HEK293 (cell line): ENCODE results near the gene MAP4K4.

Experiments used
- CTCF ChIA-PET: fragments of 350-600 bp; formaldehyde crosslinking; extraction: SDS; loops from one replicate; lab custom pipeline; 2021; ENCODE audit warnings: antibody characterized with exemption; lab: Yijun Ruan, JAX
- POLR2A ChIA-PET: fragments of 300-600 bp; formaldehyde crosslinking; extraction: SDS; loops from one replicate; lab custom pipeline; 2020; ENCODE audit warnings: antibody characterized with exemption, inconsistent platforms; lab: Yijun Ruan, JAX
- H3K27ac ChIP-seq: fragments of 200-500 bp; sonication (Bioruptor generic); 2 replicates; pipeline ENCODE4 v1.5.1; 2014; ENCODE audit warnings: low read depth, low read length, control low read depth, inconsistent platforms; ENCODE audit errors: extremely low read depth
- H3K36me3 ChIP-seq, 2 experiments: fragments of 200-500 bp in 1 of 2; sonication (Bioruptor generic) in 1 of 2; 1 replicate in 1 of 2; 2 replicates in 1 of 2; pipeline ENCODE4 v1.5.1; 2014 to 2017; ENCODE audit warnings: inconsistent platforms in 2 of 2, low read length in 2 of 2; ENCODE audit not compliant: control insufficient read depth in 2 of 2, insufficient read depth in 1 of 2
- H3K4me1 ChIP-seq: fragments of 200-500 bp; sonication (Bioruptor generic); 2 replicates; pipeline ENCODE4 v1.5.1; 2014; ENCODE audit warnings: mild to moderate bottlenecking, low read length, inconsistent platforms; ENCODE audit not compliant: control insufficient read depth, insufficient read depth
- H3K4me3 ChIP-seq: 2 replicates; pipeline ENCODE4 v1.5.1; 2011; ENCODE audit warnings: low read depth, mild to moderate bottlenecking, control low read depth, low read length, moderate library complexity
- H3K9me3 ChIP-seq: fragments of 200-500 bp; sonication (Bioruptor generic); 2 replicates; pipeline ENCODE4 v1.5.1; 2014; ENCODE audit warnings: low read depth, low read length, inconsistent platforms; ENCODE audit not compliant: control insufficient read depth, insufficient read depth
- GLIS1 ChIP-seq: fragments of 450-650 bp; formaldehyde crosslinking; IDR thresholded peaks from 2 replicates; pipeline ENCODE4 v1.5.1; 2016; ENCODE audit warnings: missing biosample characterization, missing genetic modification characterization
- HOXD13 ChIP-seq: sonication (generic); formaldehyde crosslinking; IDR thresholded peaks from 2 replicates; pipeline ENCODE4 v1.8.0; 2022; ENCODE audit warnings: missing genetic modification reagents, borderline replicate concordance
- KLF16 ChIP-seq: fragments of 450-650 bp; formaldehyde crosslinking; IDR thresholded peaks from 2 replicates; pipeline ENCODE4 v1.5.1; 2017; ENCODE audit warnings: missing biosample characterization, missing genetic modification characterization
- SETDB1 ChIP-seq: IDR thresholded peaks from one replicate; pipeline ENCODE4 v1.6.1; 2017; ENCODE audit warnings: mild to moderate bottlenecking, low read length, moderate library complexity, mixed read lengths; ENCODE audit not compliant: insufficient read length
- TCF7L2 ChIP-seq: IDR thresholded peaks from 2 replicates; pipeline ENCODE4 v1.6.1; 2011; ENCODE audit warnings: low read depth, mild to moderate bottlenecking, inconsistent platforms, low read length, moderate library complexity, borderline replicate concordance
- ZNF10 ChIP-seq: fragments of 450-650 bp; formaldehyde crosslinking; IDR thresholded peaks from 2 replicates; pipeline ENCODE4 v1.5.1; 2017; ENCODE audit warnings: missing biosample characterization, missing genetic modification characterization
- ZNF175 ChIP-seq: fragments of 450-650 bp; formaldehyde crosslinking; IDR thresholded peaks from 2 replicates; pipeline ENCODE4 v1.5.1; 2016; ENCODE audit warnings: missing biosample characterization, missing genetic modification characterization
- ZNF248 ChIP-seq: fragments of 450-650 bp; formaldehyde crosslinking; IDR thresholded peaks from 2 replicates; pipeline ENCODE4 v1.5.1; 2017; ENCODE audit warnings: missing biosample characterization, missing genetic modification characterization
- ZNF394 ChIP-seq: fragments of 450-650 bp; formaldehyde crosslinking; IDR thresholded peaks from 2 replicates; pipeline ENCODE4 v1.5.1; 2016; ENCODE audit warnings: missing biosample characterization, missing genetic modification characterization, mild to moderate bottlenecking, moderate library complexity, borderline replicate concordance
- ZNF530 ChIP-seq: fragments of 450-650 bp; formaldehyde crosslinking; IDR thresholded peaks from 2 replicates; pipeline ENCODE4 v1.5.1; 2016; ENCODE audit warnings: low read depth, missing biosample characterization, missing genetic modification characterization
- ZNF560 ChIP-seq: fragments of 450-650 bp; formaldehyde crosslinking; IDR thresholded peaks from 2 replicates; pipeline ENCODE4 v1.5.1; 2017; ENCODE audit warnings: missing biosample characterization, missing genetic modification characterization, borderline replicate concordance
- ZNF571 ChIP-seq: fragments of 450-650 bp; formaldehyde crosslinking; IDR thresholded peaks from 2 replicates; pipeline ENCODE4 v1.5.0; 2017; ENCODE audit warnings: missing biosample characterization, missing genetic modification characterization
- ZNF610 ChIP-seq: fragments of 450-650 bp; formaldehyde crosslinking; IDR thresholded peaks from 2 replicates; pipeline ENCODE4 v1.5.1; 2016; ENCODE audit warnings: missing biosample characterization, missing genetic modification characterization, borderline replicate concordance
- ZNF837 ChIP-seq: fragments of 450-650 bp; formaldehyde crosslinking; IDR thresholded peaks from 2 replicates; pipeline ENCODE4 v1.5.1; 2016; ENCODE audit warnings: missing biosample characterization, missing genetic modification characterization
- ZSCAN30 ChIP-seq: fragments of 450-650 bp; IDR thresholded peaks from 2 replicates; pipeline ENCODE4 v1.5.1; 2018; ENCODE audit warnings: missing biosample characterization, mild to moderate bottlenecking, missing genetic modification characterization, moderate library complexity
- ZXDB ChIP-seq: fragments of 450-650 bp; formaldehyde crosslinking; IDR thresholded peaks from 2 replicates; pipeline ENCODE4 v1.5.1; 2016; ENCODE audit warnings: missing biosample characterization, missing genetic modification characterization
- TF ChIP-seq, protein P1 (sequence below): fragments of 450-650 bp; formaldehyde crosslinking; IDR thresholded peaks from 2 replicates; pipeline ENCODE4 v1.5.1; 2016; ENCODE audit warnings: missing biosample characterization, missing genetic modification characterization
- TF ChIP-seq, protein P2 (sequence below): fragments of 450-650 bp; formaldehyde crosslinking; IDR thresholded peaks from 2 replicates; pipeline ENCODE4 v1.5.1; 2016; ENCODE audit warnings: missing biosample characterization, missing genetic modification characterization
- TF ChIP-seq, protein P3 (sequence below): fragments of 450-650 bp; IDR thresholded peaks from 2 replicates; pipeline ENCODE4 v1.5.1; 2018; ENCODE audit warnings: missing biosample characterization, mild to moderate bottlenecking, missing genetic modification characterization
- TF ChIP-seq, protein P4 (sequence below): fragments of 450-650 bp; formaldehyde crosslinking; IDR thresholded peaks from 2 replicates; pipeline ENCODE4 v1.5.1; 2016; ENCODE audit warnings: missing biosample characterization, missing genetic modification characterization

MAP4K4 gene

DNA sequence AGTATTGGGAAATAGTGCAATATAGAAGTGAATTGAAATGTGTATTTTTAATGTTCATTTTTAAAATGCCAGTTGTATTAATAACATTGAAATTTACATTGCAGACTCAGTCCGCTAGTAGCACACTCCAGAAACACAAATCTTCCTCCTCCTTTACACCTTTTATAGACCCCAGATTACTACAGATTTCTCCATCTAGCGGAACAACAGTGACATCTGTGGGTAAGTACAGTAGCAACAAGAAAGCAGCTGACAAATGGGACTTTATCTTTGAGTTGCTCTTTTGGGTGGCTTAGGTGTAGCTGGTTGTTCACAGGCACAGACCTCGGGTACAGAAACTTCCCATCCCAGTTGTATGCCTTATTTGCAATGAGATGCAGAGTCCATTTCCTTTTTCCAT is 176.0 kb downstream of the MAP4K4 start:
- CTCF ChIA-PET: interaction anchor here (0.6 to 2.8 kb wide), 4 partner anchors 10 to 533 kb away, joined by 3 to 13 read pairs (median 6); no protein-coding TSS in a partner anchor
- Histone ChIP-seq H3K4me3 (no peak overlapping the region), H3K36me3 (peaks cover 33 to 88% of the 10 kb centered on the region in 2 experiments)
- TF ChIP-seq, protein P1, sequence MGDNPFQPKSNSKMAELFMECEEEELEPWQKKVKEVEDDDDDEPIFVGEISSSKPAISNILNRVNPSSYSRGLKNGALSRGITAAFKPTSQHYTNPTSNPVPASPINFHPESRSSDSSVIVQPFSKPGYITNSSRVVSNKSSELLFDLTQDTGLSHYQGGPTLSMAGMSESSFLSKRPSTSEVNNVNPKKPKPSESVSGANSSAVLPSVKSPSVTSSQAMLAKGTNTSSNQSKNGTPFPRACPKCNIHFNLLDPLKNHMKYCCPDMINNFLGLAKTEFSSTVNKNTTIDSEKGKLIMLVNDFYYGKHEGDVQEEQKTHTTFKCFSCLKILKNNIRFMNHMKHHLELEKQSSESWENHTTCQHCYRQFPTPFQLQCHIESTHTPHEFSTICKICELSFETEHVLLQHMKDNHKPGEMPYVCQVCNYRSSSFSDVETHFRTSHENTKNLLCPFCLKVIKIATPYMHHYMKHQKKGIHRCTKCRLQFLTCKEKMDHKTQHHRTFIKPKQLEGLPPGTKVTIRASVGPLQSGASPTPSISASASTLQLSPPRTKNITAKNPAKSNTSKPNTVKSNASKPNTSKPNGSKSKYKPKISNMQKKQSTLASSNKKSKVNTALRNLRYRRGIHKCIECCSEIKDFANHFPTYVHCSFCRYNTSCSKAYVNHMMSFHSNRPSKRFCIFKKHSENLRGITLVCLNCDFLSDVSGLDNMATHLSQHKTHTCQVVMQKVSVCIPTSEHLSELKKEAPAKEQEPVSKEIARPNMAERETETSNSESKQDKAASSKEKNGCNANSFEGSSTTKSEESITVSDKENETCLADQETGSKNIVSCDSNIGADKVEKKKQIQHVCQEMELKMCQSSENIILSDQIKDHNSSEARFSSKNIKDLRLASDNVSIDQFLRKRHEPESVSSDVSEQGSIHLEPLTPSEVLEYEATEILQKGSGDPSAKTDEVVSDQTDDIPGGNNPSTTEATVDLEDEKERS (tag by site-specific recombination): no peak
- TF ChIP-seq, protein P2, sequence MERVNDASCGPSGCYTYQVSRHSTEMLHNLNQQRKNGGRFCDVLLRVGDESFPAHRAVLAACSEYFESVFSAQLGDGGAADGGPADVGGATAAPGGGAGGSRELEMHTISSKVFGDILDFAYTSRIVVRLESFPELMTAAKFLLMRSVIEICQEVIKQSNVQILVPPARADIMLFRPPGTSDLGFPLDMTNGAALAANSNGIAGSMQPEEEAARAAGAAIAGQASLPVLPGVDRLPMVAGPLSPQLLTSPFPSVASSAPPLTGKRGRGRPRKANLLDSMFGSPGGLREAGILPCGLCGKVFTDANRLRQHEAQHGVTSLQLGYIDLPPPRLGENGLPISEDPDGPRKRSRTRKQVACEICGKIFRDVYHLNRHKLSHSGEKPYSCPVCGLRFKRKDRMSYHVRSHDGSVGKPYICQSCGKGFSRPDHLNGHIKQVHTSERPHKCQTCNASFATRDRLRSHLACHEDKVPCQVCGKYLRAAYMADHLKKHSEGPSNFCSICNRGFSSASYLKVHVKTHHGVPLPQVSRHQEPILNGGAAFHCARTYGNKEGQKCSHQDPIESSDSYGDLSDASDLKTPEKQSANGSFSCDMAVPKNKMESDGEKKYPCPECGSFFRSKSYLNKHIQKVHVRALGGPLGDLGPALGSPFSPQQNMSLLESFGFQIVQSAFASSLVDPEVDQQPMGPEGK (tag by site-specific recombination): no peak
- TF ChIP-seq ZNF175 (tag by site-specific recombination) (no peak), ZNF394 (tag by site-specific recombination) (no peak)
- TF ChIP-seq, all 188 proteins: peak for 0
- Histone ChIP-seq H3K9me3 (no peaks in the 10 kb centered on the region), H3K4me1 (no peaks in the 10 kb centered on the region), H3K27ac (no peak overlapping the region)
- POLR2A ChIA-PET: no interaction called here

DNA sequence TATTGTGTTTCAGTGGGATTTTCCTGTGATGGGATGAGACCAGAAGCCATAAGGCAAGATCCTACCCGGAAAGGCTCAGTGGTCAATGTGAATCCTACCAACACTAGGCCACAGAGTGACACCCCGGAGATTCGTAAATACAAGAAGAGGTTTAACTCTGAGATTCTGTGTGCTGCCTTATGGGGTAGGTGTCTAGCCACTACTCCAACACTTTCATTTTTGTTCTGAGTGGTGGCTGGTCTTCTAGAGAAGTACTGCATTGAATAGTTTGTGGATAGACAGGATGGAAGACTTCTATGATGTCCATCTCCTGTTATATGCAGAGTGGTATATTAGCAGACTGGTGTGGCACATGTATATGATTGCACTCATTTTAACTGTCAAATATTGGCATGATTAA is 176.6 kb downstream of the MAP4K4 start:
- POLR2A ChIA-PET: no interaction called here
- H3K9me3 ChIP-seq: no peaks in the 10 kb centered on the region

More for the DNA sequence above, 176.6 kb downstream of the MAP4K4 start:
- TF ChIP-seq ZNF10 (tag by site-specific recombination) (no peak), ZNF837 (tag by site-specific recombination) (no peak), TCF7L2 (no peak), ZNF530 (tag by site-specific recombination) (no peak), ZNF610 (tag by site-specific recombination) (no peak), SETDB1 (no peak), ZNF560 (tag by site-specific recombination) (no peak), HOXD13 (CRISPR knock-in tag) (no peak), ZNF248 (tag by site-specific recombination) (no peak), ZXDB (tag by site-specific recombination) (no peak), ZSCAN30 (tag by site-specific recombination) (no peak), KLF16 (tag by site-specific recombination) (no peak), GLIS1 (tag by site-specific recombination) (no peak), ZNF571 (tag by site-specific recombination) (no peak)
- TF ChIP-seq, protein P3, sequence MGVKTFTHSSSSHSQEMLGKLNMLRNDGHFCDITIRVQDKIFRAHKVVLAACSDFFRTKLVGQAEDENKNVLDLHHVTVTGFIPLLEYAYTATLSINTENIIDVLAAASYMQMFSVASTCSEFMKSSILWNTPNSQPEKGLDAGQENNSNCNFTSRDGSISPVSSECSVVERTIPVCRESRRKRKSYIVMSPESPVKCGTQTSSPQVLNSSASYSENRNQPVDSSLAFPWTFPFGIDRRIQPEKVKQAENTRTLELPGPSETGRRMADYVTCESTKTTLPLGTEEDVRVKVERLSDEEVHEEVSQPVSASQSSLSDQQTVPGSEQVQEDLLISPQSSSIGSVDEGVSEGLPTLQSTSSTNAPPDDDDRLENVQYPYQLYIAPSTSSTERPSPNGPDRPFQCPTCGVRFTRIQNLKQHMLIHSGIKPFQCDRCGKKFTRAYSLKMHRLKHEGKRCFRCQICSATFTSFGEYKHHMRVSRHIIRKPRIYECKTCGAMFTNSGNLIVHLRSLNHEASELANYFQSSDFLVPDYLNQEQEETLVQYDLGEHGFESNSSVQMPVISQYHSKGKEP (tag by site-specific recombination): no peak
- TF ChIP-seq, protein P4, sequence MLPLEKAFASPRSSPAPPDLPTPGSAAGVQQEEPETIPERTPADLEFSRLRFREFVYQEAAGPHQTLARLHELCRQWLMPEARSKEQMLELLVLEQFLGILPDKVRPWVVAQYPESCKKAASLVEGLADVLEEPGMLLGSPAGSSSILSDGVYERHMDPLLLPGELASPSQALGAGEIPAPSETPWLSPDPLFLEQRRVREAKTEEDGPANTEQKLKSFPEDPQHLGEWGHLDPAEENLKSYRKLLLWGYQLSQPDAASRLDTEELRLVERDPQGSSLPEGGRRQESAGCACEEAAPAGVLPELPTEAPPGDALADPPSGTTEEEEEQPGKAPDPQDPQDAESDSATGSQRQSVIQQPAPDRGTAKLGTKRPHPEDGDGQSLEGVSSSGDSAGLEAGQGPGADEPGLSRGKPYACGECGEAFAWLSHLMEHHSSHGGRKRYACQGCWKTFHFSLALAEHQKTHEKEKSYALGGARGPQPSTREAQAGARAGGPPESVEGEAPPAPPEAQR (tag by site-specific recombination): no peak
- CTCF ChIA-PET: interaction anchor here (0.6 to 2.8 kb wide), 4 partner anchors 10 to 459 kb away, joined by 3 to 13 read pairs (median 6); no protein-coding TSS in a partner anchor
- no peak overlapping the region for H3K27ac ChIP-seq
- peaks cover 37 to 89% of the 10 kb centered on the region in 2 experiments for H3K36me3 ChIP-seq
- no peak overlapping the region for H3K4me3 ChIP-seq
- no peaks in the 10 kb centered on the region for H3K4me1 ChIP-seq
